22Rv1 (cell line): ENCODE measurements around the gene SPTLC2.

Experiments
- H3K27ac ChIP-seq: fragments of 450-650 bp; 2 replicates; pipeline ENCODE4 v1.5.1; 2017
- ZFX ChIP-seq: fragments of 450-650 bp; IDR thresholded peaks from 2 replicates; pipeline ENCODE4 v1.6.1; 2017; ENCODE audit warnings: antibody characterized with exemption, borderline replicate concordance
- TF ChIP-seq, protein P1 (sequence below): fragments of 450-650 bp; IDR thresholded peaks from 2 replicates; pipeline ENCODE4 v1.5.1; 2017; ENCODE audit warnings: mild to moderate bottlenecking

Gene SPTLC2

DNA sequence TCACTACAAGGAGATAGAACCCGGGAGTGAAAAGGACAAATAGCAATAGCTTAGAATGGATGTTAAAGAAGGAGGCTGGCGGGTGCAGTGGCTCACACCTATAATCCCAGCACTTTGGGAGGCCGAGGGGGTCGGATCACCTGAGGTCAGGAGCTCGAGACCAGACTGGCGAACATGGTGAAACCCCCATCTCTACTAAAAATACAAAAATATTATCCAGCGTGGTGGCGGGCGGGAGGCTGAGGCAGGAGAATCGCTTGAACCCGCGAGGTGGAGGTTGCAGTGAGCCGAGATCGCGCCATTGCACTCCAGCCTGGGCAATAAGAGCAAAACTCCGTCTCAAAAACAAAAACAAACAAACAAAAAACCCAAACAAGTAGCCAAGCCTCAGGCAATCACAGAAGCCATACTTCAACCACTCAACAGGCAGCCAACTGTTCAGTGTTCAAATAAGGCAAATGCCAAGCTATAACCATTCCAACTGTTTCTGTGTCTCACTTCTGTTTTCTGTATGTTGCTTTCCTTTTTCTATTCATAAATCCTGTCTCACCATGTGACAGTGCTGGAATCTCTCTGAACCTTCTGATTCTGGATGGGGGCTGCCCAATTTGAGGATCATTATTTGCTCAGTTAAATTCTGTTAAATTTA, 3.9 kb upstream of the SPTLC2 start:
- TF ChIP-seq ZFX: no peak
- TF ChIP-seq, protein P1, sequence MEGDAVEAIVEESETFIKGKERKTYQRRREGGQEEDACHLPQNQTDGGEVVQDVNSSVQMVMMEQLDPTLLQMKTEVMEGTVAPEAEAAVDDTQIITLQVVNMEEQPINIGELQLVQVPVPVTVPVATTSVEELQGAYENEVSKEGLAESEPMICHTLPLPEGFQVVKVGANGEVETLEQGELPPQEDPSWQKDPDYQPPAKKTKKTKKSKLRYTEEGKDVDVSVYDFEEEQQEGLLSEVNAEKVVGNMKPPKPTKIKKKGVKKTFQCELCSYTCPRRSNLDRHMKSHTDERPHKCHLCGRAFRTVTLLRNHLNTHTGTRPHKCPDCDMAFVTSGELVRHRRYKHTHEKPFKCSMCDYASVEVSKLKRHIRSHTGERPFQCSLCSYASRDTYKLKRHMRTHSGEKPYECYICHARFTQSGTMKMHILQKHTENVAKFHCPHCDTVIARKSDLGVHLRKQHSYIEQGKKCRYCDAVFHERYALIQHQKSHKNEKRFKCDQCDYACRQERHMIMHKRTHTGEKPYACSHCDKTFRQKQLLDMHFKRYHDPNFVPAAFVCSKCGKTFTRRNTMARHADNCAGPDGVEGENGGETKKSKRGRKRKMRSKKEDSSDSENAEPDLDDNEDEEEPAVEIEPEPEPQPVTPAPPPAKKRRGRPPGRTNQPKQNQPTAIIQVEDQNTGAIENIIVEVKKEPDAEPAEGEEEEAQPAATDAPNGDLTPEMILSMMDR: no peak
- no peak overlapping the region for H3K27ac ChIP-seq

DNA sequence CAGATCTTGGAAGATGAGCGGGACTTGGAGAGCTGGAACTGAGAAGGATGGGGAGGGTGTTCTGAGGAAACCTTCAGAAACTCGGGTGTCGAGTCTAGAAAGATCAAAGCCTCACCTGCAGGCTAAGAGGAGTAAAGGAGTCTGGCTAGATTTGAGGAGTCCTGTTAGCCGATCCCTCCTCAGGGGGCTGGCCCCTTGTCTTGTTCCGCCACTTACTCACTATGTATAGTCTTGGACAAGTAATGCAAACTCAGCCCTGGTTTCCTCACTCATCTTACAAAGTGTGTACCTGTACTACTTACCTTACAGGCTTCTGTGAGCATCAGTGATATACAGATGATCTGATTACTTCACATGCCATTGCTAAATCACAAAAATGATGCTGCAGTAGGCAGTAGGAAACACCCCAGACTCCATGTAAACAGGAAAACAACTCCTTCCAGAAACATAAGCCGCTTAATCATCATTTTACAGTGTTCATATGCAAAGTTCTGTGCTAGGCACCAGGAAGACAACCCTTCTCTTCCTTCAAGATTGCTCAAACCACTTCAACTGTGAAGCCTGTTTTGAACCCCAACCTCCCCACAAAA, 2.0 kb upstream of the SPTLC2 start:
- no peak for TF ChIP-seq ZFX
- TF ChIP-seq, protein P1: no peak
- H3K27ac ChIP-seq: no peak overlapping the region

DNA sequence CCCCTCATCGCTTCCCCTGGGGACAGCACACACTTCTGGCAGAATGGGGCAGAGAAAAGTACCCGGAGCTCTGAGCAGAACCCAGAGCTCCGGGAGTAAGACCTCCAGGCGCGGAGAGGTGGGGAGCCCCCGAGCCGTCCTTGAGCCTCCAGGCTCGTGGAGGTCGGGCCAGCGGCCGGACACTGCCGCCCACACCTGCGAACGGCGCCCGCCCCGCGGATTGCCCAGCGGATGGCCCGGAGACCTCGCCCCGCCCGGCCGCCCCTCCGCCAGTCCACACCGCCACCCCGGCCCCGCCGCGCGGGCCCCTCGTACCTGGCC, 344 bp downstream of the SPTLC2 start:
- TF ChIP-seq, protein P1: no peak
- TF ChIP-seq ZFX: no peak
- peak overlapping the region; percentile 78 for H3K27ac ChIP-seq

DNA sequence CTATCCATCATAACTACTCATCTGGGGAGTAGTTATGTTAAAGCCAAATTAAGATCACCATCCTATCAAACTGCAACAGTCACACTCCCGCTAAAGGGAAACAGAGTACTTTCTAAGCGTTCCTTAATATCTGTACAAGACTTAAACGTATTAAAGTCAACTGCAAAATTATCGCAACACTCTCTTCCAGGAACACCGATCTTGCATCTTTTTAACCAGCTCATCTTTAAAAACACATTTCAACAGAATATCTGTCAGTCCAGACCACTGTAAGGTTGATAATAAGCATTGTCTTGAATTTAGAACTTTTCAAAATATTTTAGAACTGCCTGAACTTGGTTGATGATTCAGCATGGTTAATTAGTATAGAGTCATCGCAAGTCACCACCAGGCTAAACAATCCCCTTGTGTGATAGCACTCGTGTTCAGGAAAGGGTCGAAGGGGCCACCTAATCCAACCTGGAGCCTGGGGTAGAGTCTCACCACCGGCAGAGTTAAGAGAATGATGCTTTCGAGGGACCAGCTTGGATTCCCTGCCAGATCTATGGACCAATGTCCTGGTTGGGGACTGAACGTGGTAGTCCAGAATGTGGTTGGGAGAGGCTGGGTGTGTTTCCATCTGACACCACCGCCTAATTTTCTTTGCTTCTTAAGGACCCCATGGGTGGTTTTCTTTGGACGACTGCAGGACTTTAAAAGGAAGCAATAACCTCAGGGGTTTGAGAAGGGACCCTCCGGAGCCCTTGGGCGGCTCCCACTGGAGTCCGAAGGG, 890 bp downstream of the SPTLC2 start:
- TF ChIP-seq, protein P1: no peak
- TF ChIP-seq ZFX: no peak
- peak overlapping the region; percentile 78 for H3K27ac ChIP-seq

- TF ChIP-seq, protein P1: no peak
- no peak for TF ChIP-seq ZFX
- peak overlapping the region; percentile 10; the same call in 1 of the 2 replicates for H3K27ac ChIP-seq
Observed at GRCh38 chr14:77613201-77613600, 3.2 kb downstream of the SPTLC2 start.

GRCh38 chr14:77612011-77612620, 4.3 kb downstream of the SPTLC2 start:
- H3K27ac ChIP-seq: no peak overlapping the region
- TF ChIP-seq, protein P1: no peak
- TF ChIP-seq ZFX: no peak
